SU-DHL-6 (cell line): ENCODE data around the gene ACAA2.

Experiments
- H2AFZ ChIP-seq: fragments of 200-600 bp; sonication (generic); 2 replicates; pipeline ENCODE4 v1.6.1; 2014; ENCODE audit warnings: low read depth, mild to moderate bottlenecking, moderate library complexity, mixed read lengths, antibody characterized with exemption, low read length; ENCODE audit not compliant: severe bottlenecking
- H3F3A ChIP-seq: fragments of 200-600 bp; shearing (Covaris generic); 2 replicates; pipeline ENCODE4 v1.6.0; 2016; ENCODE audit warnings: antibody characterized with exemption, mild to moderate bottlenecking; ENCODE audit not compliant: insufficient read depth
- H3K27ac ChIP-seq: fragments of 200-600 bp; sonication (generic); 2 replicates; pipeline ENCODE4 v1.5.1; 2016; ENCODE audit warnings: low read depth, mild to moderate bottlenecking, low read length, moderate library complexity, mixed read lengths
- H3K27me3 ChIP-seq: fragments of 200-600 bp; sonication (generic), shearing (Covaris generic); 2 replicates; pipeline ENCODE4 v1.6.0; 2014; ENCODE audit warnings: mild to moderate bottlenecking, low read length
- H3K36me3 ChIP-seq: fragments of 200-600 bp; sonication (generic); 2 replicates; pipeline ENCODE4 v1.6.1; 2014; ENCODE audit warnings: mild to moderate bottlenecking, low read length, mixed read lengths
- H3K4me2 ChIP-seq: fragments of 300-600, 200-600 bp; shearing (Covaris generic), sonication (generic); 2 replicates; pipeline ENCODE4 v1.6.0; 2014; ENCODE audit warnings: low read length, low read depth, mild to moderate bottlenecking; ENCODE audit not compliant: poor library complexity, severe bottlenecking
- H3K4me3 ChIP-seq: fragments of 200-600 bp; sonication (generic); 2 replicates; pipeline ENCODE4 v1.5.1; 2014; ENCODE audit warnings: antibody characterized with exemption, low read length, mild to moderate bottlenecking, mixed read lengths; ENCODE audit not compliant: insufficient read depth, poor library complexity, severe bottlenecking
- H3K79me2 ChIP-seq: fragments of 200-600 bp; sonication (generic); 2 replicates; pipeline ENCODE4 v1.6.1; 2014; ENCODE audit warnings: mild to moderate bottlenecking, low read length, moderate library complexity; ENCODE audit not compliant: insufficient read depth
- H3K9ac ChIP-seq: fragments of 200-600 bp; sonication (generic); 2 replicates; pipeline ENCODE4 v1.7.0; 2014; ENCODE audit warnings: mild to moderate bottlenecking, low read length
- H3K9me2 ChIP-seq: fragments of 200-600 bp; sonication (generic); replicated peaks from 2 replicates; pipeline ENCODE4 v1.6.1; 2014; ENCODE audit warnings: low read length; ENCODE audit not compliant: insufficient read depth
- H3K9me3 ChIP-seq: fragments of 200-600 bp; sonication (generic); 2 replicates; pipeline ENCODE4 v1.6.1; 2014; ENCODE audit warnings: low read length, mixed read lengths; ENCODE audit not compliant: insufficient read depth
- H4K20me1 ChIP-seq: fragments of 200-600 bp; sonication (generic); 2 replicates; pipeline ENCODE4 v1.6.1; 2014; ENCODE audit warnings: low read depth, mild to moderate bottlenecking, antibody characterized with exemption, low read length, moderate library complexity, mixed read lengths
- CTCF ChIP-seq: fragments of 200-600 bp; sonication (generic); IDR thresholded peaks from one replicate; pipeline ENCODE4 v1.5.1; 2017; ENCODE audit warnings: antibody characterized with exemption, mild to moderate bottlenecking, low read length, moderate library complexity; ENCODE audit not compliant: insufficient read depth, poor library complexity, severe bottlenecking
- EZH2phosphoT487 ChIP-seq: fragments of 200-600 bp; sonication (generic), shearing (Covaris generic); conservative IDR thresholded peaks from 2 replicates; pipeline ENCODE4 v1.6.1; 2018; ENCODE audit warnings: mild to moderate bottlenecking, antibody characterized with exemption, low read length, moderate library complexity, mixed read lengths

ACAA2 gene

GRCh38 chr18:49851624-49852023 lies 38.3 kb upstream of the ACAA2 start:
- no peaks in the 10 kb centered on the region for H3K9me2 ChIP-seq
- no peak overlapping the region for H2AFZ ChIP-seq
- H3K9ac ChIP-seq, result no peak overlapping the region
- H3K27ac ChIP-seq, result no peak overlapping the region
- no peak for TF ChIP-seq CTCF
- TF ChIP-seq EZH2phosphoT487, result no peak
- no peaks in the 10 kb centered on the region for H3K9me3 ChIP-seq
- no peaks in the 10 kb centered on the region for H3K79me2 ChIP-seq
- no peaks in the 10 kb centered on the region for H3F3A ChIP-seq
- no peaks in the 10 kb centered on the region for H3K27me3 ChIP-seq
- no peaks in the 10 kb centered on the region for H4K20me1 ChIP-seq
- H3K4me2 ChIP-seq, result no peak overlapping the region
- no peak overlapping the region for H3K4me3 ChIP-seq
- no peaks in the 10 kb centered on the region for H3K36me3 ChIP-seq

GRCh38 chr18:49850636-49851035 lies 37.3 kb upstream of the ACAA2 start:
- H3K36me3 ChIP-seq, result no peaks in the 10 kb centered on the region
- no peaks in the 10 kb centered on the region for H3F3A ChIP-seq
- H3K27me3 ChIP-seq, result no peaks in the 10 kb centered on the region
- no peak overlapping the region for H3K4me3 ChIP-seq
- H3K79me2 ChIP-seq, result no peaks in the 10 kb centered on the region
- TF ChIP-seq CTCF (no peak), EZH2phosphoT487 (no peak)
- no peaks in the 10 kb centered on the region for H3K9me2 ChIP-seq
- H2AFZ ChIP-seq, result no peak overlapping the region
- no peak overlapping the region for H3K9ac ChIP-seq
- no peak overlapping the region for H3K4me2 ChIP-seq
- H4K20me1 ChIP-seq, result no peaks in the 10 kb centered on the region
- H3K9me3 ChIP-seq, result no peaks in the 10 kb centered on the region
- no peak overlapping the region for H3K27ac ChIP-seq

GRCh38 chr18:49849331-49850217 lies 36.2 kb upstream of the ACAA2 start:
- Histone ChIP-seq H3K27me3 (no peaks in the 10 kb centered on the region), H3K27ac (no peak overlapping the region), H3K4me3 (no peak overlapping the region), H3K9ac (no peak overlapping the region), H3K9me3 (no peaks in the 10 kb centered on the region), H3K79me2 (no peaks in the 10 kb centered on the region), H2AFZ (no peak overlapping the region), H3K4me2 (no peak overlapping the region), H3K9me2 (no peaks in the 10 kb centered on the region), H3K36me3 (no peaks in the 10 kb centered on the region), H4K20me1 (no peaks in the 10 kb centered on the region), H3F3A (no peaks in the 10 kb centered on the region)
- no peak for TF ChIP-seq CTCF
- no peak for TF ChIP-seq EZH2phosphoT487
